Fibroblast of lung (primary cell): ENCODE data around the gene NDUFV1. TPM values are rescaled to one million over a fixed set of nuclear protein-coding genes. Genes with fewer than 3 reads are reported as not detected.

Experiments
- DNase-seq, 2 donors: peaks; one replicate each; pipeline versions ENCODE4 v3.0.0 to v3.0.0-alpha.2; 2010; ENCODE audit warnings: low read depth in 2 of 2
- H2AFZ ChIP-seq: 2 replicates; pipeline ENCODE4 v1.5.1; 2012; ENCODE audit warnings: low read length, control low read depth, inconsistent platforms
- H3K27ac ChIP-seq: 2 replicates; pipeline ENCODE4 v1.5.1; 2011; ENCODE audit warnings: low read length, control low read depth; ENCODE audit not compliant: insufficient read depth
- H3K27me3 ChIP-seq: 2 replicates; pipeline ENCODE4 v1.5.1; 2011; ENCODE audit warnings: mild to moderate bottlenecking, low read length; ENCODE audit not compliant: control insufficient read depth, insufficient read depth
- H3K36me3 ChIP-seq: 2 replicates; pipeline ENCODE4 v1.5.1; 2011; ENCODE audit warnings: low read length; ENCODE audit not compliant: control insufficient read depth, insufficient read depth
- H3K4me1 ChIP-seq: 2 replicates; pipeline ENCODE4 v1.5.1; 2011; ENCODE audit warnings: low read length; ENCODE audit not compliant: control insufficient read depth, insufficient read depth; ENCODE audit errors: extremely low read depth
- H3K4me2 ChIP-seq: 2 replicates; pipeline ENCODE4 v1.5.1; 2011; ENCODE audit warnings: low read length, control low read depth; ENCODE audit not compliant: insufficient read depth; ENCODE audit errors: extremely low read depth
- H3K4me3 ChIP-seq, 4 experiments: fragments of 200-600 bp in 1 of 4; sonication (generic) in 1 of 4; replicated peaks in 1 of 4; 2 replicates each; pipeline ENCODE4 v1.5.1; 2011 to 2016; ENCODE audit warnings: low read length in 4 of 4, low read depth in 3 of 4, mild to moderate bottlenecking in 3 of 4, control low read depth in 2 of 4, inconsistent platforms in 1 of 4, mixed read lengths in 1 of 4; ENCODE audit not compliant: insufficient read depth in 1 of 4; ENCODE audit errors: control extremely low read depth in 1 of 4
- H3K79me2 ChIP-seq: 2 replicates; pipeline ENCODE4 v1.5.1; 2012; ENCODE audit warnings: mild to moderate bottlenecking, low read length, inconsistent platforms; ENCODE audit not compliant: control insufficient read depth, insufficient read depth
- H3K9ac ChIP-seq: 2 replicates; pipeline ENCODE4 v1.5.1; 2011; ENCODE audit warnings: mild to moderate bottlenecking, low read length, control low read depth; ENCODE audit not compliant: insufficient read depth
- H3K9me3 ChIP-seq: 2 replicates; pipeline ENCODE4 v1.5.1; 2012; ENCODE audit warnings: low read depth, low read length; ENCODE audit not compliant: control insufficient read depth, insufficient read depth
- H4K20me1 ChIP-seq: 2 replicates; pipeline ENCODE4 v1.5.1; 2011; ENCODE audit warnings: low read length; ENCODE audit not compliant: control insufficient read depth, insufficient read depth; ENCODE audit errors: extremely low read depth
- EZH2 ChIP-seq: IDR thresholded peaks from 2 replicates; pipeline ENCODE4 v1.5.1; 2012; ENCODE audit warnings: low read length, control low read depth, mild to moderate bottlenecking; ENCODE audit errors: missing control alignments
- polyA plus RNA-seq, 2 donors: library from polyadenylated mRNA; depleted of rRNA in 1 of 2; stranded (reverse) in 1 of 2; unstranded in 1 of 2; fragments of >200 nt; gene quantifications; 2 replicates each; pipeline ENCODE4 v1.2.1, GENCODE V29; 2011 to 2012; ENCODE audit warnings: missing spikeins in 1 of 2
- total RNA-seq: library from RNA; depleted of rRNA; stranded (reverse); fragments of >200 nt; gene quantifications from 2 replicates; pipeline ENCODE4 v1.2.1, GENCODE V29; 2014
- TF ChIP-seq, protein P1 (sequence below), 2 donors: IDR thresholded peaks in 1 of 2; conservative IDR thresholded peaks in 1 of 2; 1 replicate in 1 of 2; 2 replicates in 1 of 2; pipeline ENCODE4 v1.5.1; 2011 to 2012; ENCODE audit warnings: low read length in 2 of 2, control low read depth in 1 of 2, inconsistent platforms in 1 of 2, low read depth in 1 of 2, mild to moderate bottlenecking in 1 of 2

The NDUFV1 gene
- total and polyA plus RNA-seq, 2 donors (not counting 1 experiment from before 2014, with no cell fraction given), result 64.9 to 171 TPM

DNA sequence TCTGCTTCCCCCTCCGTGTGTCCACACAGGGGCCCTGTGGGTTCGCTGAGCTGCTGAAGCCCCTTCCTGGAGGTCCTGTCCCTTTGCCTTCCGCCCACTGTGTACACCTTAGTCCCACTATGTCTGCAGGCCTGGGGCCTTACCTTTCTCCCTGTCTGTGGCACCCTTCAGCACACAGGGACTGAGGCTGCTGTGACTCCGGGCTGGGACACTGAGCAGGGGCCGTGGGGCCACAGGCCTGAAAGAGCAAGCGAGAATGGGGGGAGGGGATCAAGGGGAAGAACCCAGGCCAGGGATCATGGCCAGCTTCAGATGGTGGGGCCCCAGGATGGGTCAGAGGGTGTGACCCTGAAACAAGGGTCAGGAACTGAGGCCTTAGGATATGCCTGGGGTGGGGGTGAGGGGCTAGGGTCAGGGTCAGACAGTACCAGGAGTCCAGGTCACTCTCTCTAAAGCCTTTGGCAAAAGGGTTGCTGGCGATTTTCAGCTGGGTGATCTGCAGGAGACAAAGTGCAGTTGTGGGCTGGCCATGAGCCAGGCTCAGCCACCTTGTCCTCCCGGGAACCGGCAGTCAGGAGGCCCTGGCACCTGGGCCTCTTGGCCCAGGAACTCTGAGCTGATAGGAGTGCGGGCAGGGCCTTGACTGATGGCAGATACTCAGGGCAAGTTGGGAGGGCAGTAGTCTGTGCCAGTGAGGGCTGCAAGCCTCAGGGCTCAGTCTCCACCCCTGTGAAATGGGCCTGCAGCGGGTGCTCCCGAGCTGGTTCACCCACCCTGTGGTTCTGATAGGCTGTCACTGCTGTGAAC lies 25.6 kb downstream of the NDUFV1 start:
- no peaks in the 10 kb centered on the region for H3K9me3 ChIP-seq
- no peaks in the 10 kb centered on the region for H4K20me1 ChIP-seq
- no peak overlapping the region for H3K9ac ChIP-seq
- no peaks in the 10 kb centered on the region for H3K27me3 ChIP-seq
- DNase-seq, result no peak
- H3K4me2 ChIP-seq, result no peak overlapping the region
- no peak overlapping the region for H3K27ac ChIP-seq
- TF ChIP-seq, protein P1, sequence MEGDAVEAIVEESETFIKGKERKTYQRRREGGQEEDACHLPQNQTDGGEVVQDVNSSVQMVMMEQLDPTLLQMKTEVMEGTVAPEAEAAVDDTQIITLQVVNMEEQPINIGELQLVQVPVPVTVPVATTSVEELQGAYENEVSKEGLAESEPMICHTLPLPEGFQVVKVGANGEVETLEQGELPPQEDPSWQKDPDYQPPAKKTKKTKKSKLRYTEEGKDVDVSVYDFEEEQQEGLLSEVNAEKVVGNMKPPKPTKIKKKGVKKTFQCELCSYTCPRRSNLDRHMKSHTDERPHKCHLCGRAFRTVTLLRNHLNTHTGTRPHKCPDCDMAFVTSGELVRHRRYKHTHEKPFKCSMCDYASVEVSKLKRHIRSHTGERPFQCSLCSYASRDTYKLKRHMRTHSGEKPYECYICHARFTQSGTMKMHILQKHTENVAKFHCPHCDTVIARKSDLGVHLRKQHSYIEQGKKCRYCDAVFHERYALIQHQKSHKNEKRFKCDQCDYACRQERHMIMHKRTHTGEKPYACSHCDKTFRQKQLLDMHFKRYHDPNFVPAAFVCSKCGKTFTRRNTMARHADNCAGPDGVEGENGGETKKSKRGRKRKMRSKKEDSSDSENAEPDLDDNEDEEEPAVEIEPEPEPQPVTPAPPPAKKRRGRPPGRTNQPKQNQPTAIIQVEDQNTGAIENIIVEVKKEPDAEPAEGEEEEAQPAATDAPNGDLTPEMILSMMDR (conservative IDR thresholded peaks at IDR 0.05 in 1 of 2, IDR thresholded peaks at IDR 0.05 in 1 of 2; ENCODE audit: low read depth in 1 of 2, low read length in 2 of 2), result no peak
- TF ChIP-seq EZH2, result no peak
- peaks cover 3% of the 10 kb centered on the region for H3K4me1 ChIP-seq
- no peaks in the 10 kb centered on the region for H3K79me2 ChIP-seq
- H3K4me3 ChIP-seq, result no peak overlapping the region
- H3K36me3 ChIP-seq, result no peaks in the 10 kb centered on the region
- H2AFZ ChIP-seq, result no peak overlapping the region

DNA sequence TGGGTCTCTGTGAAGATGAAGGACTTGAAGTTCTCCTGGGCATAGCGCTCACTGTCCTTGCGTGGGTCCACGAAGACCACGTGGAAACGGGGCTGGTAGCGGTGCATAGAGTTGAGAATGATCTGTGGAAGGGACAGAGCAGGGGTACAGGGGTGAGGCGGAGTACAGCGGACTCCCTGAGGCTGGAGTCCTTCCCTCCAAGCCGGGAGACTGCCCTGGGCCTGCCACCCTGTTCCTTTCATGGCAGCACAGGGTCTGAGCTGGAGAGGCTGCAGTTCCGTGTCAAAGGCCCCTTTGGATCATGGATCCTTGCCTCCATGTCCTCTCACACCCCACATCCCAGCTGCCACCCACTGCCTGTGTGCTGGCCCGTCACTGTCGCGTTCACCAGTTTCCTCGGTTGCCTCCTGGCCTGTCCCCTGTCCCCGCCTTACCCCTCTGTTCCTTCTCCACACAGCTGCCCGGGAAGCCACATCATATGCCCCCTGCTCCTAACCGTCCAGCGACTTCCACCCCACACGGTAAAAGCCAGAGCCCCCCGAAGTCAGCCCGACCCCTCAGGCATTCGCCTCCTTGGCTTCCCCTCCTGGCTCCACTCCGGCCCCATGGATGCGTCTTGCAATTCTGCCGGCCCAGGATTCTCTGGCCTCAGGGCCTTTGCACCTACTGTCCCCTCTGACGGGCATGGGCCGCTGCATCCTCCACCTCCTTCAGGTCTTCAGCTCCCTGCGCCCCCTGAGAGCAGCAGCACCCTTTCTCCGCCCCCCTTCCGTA lies 26.4 kb downstream of the NDUFV1 start:
- Histone ChIP-seq H3K4me3 (no peak overlapping the region), H2AFZ (no peak overlapping the region), H3K9ac (no peak overlapping the region)

More for the DNA sequence above, 26.4 kb downstream of the NDUFV1 start:
- no peaks in the 10 kb centered on the region for H3K36me3 ChIP-seq
- H3K27me3 ChIP-seq, result no peaks in the 10 kb centered on the region
- no peaks in the 10 kb centered on the region for H3K79me2 ChIP-seq
- TF ChIP-seq EZH2, result no peak
- TF ChIP-seq, protein P1 (conservative IDR thresholded peaks at IDR 0.05 in 1 of 2, IDR thresholded peaks at IDR 0.05 in 1 of 2; ENCODE audit: low read depth in 1 of 2, low read length in 2 of 2), result no peak
- no peak for DNase-seq
- no peaks in the 10 kb centered on the region for H3K9me3 ChIP-seq
- no peak overlapping the region for H3K27ac ChIP-seq
- H3K4me1 ChIP-seq, result peaks cover 3% of the 10 kb centered on the region
- H3K4me2 ChIP-seq, result no peak overlapping the region
- no peaks in the 10 kb centered on the region for H4K20me1 ChIP-seq
